Stimulated activated CD4-positive, alpha-beta T cell treated with anti-CD3 and anti-CD28 coated beads, TNF-alpha, amount 100 ng/mL, for 1 hour (primary cell): ENCODE measurements around the gene RASGEF1C.

Experiments used
- DNase-seq, 3 donors: peaks; one replicate each; pipeline ENCODE4 v3.0.0-alpha.2; 2020; ENCODE audit warnings: low read depth in 3 of 3, low spot score in 1 of 3

The RASGEF1C gene

DNA sequence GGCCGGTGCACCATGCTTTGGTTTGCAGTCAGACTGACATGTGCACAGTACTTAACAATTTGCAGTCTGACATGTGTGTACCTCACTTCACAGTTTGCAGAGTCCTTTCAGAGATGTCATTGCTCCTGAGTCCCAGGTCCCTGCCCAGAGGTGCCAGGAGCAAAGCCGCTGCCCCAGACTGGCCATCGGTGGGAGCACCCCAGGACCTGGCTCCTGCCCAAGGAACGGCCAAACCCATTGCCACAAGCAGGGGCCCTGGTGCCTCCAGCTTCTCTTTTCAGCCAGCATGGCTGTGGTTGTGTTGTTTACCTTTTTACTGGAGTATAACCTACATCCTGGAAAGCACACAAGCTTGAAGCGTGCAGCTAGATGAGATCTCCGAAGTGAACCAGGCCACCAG, 28.6 kb downstream of the RASGEF1C start:
- DNase-seq: no peak

DNA sequence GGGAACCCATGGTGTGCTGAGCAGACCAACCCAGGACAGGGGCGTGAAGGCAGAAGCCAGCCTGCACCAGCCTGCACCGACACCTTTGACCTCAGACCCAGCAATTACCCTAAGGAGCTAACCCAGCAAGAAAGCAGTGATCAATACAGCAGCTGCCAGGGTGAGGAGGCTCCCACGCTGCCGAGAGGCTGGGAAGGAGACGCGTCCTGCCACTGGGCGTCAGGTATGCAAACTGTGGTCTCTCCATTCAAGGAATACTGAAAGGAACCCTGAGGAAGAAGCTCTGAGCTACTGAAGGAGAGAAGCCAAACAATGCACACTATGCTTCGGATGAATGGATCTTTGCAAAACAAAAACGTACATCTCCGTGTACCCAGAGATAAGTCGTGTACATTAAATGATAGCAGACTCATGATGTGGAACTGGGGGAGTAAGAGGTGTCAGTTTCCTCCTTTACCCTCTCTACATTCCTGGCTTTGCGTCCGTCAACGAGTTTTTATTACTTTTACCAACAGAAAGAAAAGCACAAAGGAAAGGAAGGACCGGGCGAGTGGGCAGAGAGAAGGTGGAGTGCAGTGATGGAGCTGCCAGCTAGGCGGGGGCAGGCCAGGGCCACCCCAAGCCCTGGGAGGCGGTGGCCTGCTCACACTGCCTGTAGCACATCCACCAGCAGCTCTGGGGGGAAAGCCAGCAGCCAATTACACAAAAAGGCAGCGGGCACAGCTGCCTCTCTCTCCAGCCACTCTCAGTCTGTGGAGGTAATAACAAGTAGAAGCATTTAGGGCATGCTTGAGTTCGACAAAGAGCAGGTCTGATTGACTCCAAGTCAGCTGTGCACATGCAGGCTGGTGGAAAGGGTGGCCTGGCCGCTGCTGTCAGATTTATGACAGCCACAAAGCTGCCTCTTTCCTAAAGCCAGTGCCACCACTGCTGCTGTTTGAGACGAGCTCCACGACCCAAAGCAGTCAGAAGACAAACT, 29.3 kb downstream of the RASGEF1C start:
- DNase-seq: no peak

DNA sequence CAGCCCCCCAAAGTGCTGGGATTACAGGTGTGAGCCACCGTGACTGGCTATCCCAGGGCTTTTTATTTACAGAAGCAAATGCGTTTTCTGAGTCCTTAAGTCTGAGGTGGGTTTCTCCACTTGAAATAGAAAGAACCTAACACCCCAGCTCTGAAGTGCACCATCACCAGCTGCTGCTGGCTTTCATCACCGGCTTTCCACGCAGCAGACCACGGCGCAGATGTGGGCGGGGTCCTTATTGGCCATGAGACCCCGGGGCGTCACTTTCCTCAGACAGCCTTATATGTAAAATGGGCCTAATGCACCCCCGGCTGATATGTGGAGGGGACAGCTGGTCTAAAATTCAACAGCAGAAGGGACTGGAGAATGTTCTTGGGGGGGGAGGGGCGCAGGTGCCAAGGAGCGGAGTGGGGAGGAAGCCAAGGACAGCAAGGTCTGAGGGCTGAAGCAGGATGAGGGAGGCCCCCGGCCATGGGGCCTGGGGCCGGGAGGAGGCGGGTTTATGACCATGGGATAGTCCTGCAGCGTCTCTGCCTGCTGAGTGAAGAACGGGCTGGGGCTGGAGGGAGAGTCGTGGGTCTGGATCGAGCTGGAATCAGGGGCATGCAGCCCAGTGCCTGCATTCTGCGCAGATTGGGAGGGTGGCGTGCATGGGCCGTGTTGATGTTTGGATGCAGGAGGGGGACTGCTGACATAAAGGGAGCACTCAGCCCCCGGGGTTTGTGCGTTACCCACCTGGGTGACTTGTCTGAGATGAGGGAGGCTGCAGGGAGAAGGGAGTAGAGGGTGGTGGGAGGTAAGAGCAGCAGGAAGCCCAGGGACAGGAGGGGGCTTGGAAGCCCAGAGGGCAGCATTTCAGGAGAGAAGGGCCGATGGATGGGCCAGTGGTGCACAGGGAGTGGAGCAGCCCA, 30.2 kb downstream of the RASGEF1C start:
- no peak for DNase-seq

DNA sequence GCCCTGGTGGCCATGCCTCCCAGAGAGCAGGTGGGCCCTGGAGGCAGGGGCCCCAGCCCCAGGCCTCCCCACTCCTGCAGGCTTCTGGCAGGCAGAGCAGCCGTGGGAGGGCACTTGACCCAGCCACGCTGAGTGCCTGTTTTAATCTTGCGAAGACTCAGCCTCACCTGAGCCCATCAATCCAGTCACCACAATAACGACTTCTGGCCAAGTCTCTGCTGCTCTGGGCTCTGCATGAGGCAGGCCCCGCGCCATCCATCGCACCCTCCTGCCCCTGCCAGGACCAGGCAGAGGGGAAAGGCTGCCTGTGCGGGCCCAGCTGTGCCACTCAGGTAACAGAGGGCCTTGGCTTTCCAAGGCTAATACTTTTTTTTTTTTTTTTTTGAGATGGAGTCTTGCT, 32.8 kb downstream of the RASGEF1C start:
- no peak for DNase-seq

DNA sequence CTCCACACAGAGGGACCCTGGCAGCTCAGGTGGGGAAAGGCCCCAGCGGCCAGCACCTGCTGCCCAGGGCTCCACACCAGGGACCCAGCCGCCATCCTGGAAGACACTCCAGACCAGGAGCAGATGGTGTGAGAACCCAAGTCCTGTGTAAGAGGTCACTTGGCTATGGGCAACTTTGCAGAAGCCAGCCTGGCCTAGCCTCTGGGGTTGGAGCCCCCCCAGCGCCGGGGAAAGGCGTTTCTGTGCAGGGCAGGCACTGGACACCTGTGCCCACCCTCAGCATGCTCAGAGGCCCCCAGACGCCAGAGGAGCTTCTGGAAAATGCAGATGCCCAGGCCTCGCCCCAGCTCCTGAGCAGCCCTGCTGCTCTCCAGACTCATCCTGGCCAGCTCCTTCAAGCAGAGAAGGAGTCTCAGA, 34.0 kb downstream of the RASGEF1C start:
- DNase-seq: no peak

DNA sequence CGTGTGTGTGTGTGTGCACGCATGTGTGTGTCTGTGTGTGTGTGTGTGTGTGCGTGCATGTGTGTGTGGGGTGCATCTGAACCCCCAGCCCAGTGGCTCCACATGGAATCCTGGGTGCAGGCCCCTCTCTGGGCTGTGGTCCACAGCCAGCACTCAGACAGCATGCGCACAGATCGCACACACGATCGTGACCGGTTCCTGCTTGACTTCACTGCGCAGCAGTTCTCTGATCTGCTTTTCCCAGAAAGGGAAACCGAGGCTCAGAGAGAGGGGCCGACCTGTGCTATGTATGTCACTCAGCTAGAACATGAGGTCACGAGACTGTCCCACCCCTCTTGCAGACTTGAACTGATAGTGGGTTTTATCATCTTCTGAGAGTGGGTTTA, 34.4 kb downstream of the RASGEF1C start:
- no peak for DNase-seq

DNA sequence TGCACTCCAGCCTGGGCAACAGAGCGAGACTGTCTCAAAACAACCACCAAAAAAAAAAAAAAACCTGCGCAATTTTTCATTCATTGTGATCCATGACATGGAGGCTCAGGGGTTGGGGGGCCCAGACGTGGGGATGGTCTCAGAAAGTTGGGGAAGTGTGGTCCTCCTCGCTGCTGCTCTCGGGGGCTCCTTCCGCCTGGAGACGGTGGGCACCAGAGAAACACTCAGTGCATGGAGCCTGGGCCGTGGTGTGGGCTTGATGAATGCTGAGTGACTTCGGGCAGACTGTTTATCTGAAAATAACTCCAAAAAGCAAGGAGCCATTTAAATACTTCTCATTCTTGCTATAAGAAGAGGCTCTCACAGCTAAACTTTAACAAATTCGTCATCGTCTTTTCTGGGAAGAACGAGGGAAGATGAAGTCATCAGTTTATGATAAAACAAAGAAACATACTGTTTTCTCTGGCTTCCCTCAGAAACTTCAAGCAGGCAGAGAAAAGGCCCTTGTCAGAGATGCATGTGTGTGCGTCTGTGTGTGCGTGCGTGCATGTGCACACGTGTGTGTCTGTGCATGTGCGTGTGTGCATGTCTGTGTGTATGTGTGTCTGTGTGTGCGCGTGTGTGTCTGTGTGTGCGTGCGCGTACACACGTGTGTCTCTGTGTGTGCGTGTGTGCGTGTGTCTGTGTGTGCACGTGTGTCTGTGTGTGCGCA, 35.0 kb downstream of the RASGEF1C start:
- DNase-seq: no peak

DNA sequence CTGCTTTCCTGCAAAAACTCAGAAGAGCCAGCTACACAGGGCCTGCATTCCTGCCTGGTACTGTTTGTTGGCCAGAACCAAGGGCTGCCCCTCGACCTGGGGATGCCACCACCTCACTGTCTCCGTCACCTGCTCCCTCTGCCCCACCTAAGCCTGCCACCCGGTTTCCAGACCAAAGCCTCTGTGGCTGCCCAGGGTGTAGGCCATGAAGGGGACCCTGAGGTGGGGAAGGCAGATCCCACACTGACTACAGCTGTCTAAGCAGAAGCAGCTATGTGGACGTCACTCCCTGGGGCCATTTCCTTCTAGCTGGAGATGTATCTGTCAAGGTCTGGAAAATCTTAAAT, 35.8 kb downstream of the RASGEF1C start:
- DNase-seq: no peak

DNA sequence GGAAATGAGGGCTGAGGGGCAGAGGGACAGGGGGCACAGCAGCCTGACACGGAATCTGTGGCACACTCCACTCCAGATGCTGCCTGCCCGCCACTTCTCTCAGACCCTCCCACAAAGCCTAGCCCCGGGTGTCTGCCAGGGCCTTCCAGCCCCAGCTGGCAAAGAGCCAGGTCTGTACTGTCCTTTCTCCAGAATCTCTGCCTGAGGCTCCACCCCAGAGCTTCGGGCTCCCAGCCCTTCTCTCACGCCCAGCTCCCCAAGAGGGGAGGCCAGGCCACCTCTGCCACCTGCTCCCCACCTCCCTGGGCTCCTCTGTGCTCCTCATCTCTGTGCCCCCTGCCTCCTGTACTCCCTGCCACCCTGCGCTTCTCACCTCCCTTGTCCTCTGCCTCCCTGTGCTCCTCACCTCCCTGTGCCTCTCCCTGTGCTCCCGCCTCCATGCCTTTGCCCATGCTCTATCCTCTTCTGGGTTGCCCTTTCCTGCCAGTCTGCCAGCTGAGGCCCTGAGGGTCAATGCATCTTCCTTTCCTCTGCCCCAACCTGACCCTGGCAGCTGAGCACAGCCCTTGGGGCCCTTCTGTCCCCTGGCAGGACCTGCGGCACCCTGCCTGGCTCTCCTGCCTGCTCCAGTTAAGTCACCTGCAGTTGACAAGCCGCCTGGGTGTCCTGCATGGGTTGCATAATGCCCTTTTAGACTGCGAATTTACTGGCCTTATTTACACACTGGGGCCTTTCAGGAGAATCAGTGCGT, 36.4 kb downstream of the RASGEF1C start:
- no peak for DNase-seq

DNA sequence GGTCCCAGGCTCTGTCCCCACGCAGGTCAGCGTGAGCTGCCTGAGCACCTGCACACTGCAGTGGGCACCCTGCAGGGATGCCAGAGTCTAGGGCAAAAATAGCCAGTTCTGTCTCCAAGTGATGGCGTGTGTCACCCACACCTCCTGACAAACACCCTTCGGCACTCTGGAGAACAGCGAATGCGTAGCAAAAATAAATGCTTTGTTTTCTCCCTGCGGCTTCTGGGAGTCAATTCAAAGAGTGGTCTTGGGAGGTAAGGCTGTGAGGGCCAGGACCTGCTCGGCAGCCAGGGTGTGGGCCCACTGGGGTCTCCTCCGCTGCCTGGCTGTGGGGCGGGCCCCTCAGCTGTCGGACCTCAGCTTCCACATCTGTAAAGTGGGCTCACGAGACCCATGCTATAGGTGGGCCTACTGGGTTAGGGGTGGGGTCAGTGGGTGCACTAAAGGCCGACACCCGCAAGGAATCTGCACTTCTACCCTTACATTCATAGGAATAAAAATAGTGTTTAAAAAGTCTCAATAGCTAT, 37.4 kb downstream of the RASGEF1C start:
- no peak for DNase-seq

DNA sequence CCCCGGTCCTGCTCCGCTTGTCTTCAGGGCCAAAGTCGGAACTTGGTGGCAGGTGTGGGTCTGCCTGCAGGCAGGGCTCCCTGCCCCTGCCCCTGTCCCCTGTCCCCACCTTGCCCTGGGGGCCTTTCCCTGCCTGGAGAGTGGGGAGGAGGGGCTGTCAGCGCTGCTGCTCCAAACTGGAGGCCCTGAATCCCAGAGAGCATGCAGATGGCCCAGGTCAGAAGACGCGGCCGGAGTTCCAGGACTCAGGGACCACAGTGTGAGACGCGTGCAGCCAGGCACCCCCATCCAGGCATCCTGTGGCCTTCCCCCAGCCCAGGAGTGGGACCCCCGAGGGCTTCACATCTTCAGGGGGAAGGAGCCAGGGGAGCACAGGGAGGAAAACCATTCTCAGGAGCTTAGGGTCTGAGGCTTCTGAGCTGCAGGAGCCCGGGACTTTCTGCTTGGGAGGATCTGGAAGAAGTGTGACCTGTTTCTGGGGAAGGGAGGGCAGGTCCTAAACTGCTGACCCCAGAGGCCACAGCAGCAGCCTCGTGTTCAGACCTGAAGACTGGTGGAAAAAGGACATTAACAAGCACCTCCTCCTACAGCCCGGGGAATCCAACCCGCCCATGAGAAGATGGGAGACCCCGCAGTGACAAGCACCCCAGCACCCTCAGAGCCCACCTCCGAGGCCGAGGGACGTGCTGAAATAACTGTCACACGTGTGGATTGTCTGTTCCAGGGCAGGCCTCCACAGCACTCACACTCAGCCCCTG, 38.0 kb downstream of the RASGEF1C start:
- DNase-seq: no peak

DNA sequence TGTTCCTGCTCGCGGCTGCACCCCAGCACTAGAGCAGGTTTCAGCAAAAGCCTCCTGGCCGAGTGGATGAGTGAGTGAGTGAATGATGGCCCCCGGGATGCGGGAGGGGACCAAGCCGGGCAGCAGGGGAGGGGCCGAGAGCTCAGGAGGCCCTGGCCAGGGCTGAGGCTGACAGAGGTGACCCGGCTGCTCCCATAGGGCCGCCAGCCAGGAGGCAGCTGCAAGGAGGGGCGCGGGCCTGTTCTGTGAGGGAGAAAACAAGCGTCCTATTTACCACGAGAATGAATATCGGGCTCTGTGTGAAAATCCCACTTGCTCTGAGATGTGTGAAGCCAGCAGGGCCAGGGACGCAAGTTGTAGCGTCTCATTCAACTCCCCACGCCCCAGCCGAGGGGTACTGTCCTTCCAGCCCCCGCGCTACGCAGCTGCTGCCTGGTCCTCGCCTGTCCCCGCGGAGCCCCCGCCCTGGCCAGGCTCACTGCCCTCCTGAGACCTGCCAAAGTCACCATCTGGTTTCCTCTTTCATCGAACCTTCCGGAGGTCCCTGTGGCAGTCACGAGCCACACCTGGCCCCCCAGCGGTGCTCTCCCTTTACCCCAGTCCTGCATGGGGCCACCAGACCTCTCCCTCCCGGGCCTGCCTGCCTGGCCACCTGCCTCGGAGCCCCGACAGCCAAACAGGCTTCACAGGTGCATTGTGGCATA, 38.8 kb downstream of the RASGEF1C start:
- DNase-seq: no peak

DNA sequence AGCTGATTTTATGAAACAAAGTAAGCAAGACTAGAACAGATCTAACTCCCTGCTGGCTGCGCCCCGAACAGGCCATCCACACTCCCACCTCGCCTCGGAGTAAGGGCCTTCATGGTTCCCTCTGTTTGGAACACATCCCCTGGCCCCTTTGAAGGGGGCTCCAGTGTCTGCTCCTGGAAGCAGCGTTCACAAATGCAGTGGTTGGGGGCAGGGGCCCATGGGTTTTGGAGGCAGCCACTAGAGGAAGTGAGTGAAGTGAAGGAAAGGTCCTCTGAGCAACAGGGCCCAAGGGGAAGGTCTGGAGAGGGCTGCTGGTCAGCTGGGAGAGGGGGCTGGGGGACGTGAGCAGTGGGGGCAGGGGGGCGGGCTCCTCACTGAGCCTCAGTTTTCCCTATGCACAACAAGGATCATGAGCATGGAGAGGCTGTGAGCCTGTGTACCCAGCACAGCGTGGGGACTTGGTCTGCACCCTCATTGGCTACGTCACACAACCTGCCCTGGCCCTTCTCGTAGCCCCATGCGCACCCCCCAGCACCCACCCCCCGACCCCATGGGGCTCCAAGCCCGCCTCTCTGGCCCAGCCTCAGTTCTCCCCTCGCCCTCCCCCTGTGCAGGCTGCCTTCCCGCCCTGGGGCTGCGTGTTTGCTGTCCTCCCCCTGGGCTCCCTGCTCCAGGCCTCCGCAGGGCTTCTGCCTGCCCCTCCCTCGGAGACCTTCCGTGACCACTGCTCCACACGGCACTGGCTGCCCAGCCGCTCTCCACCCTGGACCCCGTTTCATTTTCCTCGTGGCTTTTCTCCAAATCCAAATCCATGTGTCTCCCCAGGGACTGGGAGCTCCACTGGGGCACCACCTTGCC, 39.5 kb downstream of the RASGEF1C start:
- no peak for DNase-seq

DNA sequence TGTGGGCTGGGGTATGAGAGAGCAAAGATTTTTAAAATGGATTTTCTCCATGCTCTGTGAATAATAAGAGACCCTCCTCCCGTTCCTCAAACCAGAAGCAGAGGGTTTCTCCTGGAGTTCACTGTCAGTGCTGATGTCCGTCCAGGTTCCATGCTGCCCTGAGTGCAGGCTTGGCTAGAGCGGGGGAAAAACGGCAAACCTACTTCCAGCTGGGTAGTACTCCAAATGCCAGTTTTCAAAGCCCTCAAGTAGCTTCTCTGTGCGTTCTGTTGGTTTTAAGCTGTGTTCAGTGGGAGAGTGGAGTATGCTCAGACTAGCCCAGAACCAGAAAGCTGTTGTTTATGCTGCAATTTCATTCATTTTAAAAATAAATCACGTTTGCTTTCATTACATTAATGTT, 40.3 kb downstream of the RASGEF1C start:
- DNase-seq: no peak

DNA sequence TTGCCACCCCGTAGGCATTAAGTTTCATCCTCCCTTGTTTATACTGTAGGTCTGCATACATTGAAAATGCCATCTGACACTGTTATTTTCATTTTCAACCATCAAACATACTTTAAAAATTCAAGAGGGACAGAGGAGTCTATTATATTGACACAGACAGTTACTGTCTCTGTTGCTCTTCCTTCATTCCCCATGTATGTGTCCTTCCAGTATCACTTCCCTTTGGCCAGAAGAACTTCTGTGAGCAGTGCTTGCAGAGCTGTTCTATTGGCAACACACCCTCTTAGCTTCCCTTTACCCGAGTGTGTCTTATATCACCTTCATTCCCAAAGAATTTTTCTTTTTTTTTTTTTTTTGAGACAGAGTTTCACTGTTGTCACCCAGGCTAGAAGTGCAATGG, 42.8 kb downstream of the RASGEF1C start:
- no peak for DNase-seq

DNA sequence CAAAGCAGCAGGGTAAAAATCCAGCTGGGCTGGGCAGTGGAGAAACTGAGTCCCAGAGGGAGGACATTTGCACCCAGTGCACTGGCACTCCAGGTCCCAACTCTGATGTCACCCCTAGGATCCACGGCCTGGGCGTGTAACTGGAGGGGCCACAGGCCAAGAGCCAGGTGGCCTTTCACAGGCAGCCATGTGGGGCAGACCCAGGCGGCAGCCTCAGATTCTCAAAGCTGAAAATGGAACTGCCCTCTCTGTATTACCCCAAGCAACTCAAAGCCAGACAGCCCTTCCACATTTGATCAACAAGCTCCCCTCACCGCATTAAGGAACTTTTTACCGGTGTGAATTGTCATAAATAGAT, 46.7 kb downstream of the RASGEF1C start:
- no peak for DNase-seq

DNA sequence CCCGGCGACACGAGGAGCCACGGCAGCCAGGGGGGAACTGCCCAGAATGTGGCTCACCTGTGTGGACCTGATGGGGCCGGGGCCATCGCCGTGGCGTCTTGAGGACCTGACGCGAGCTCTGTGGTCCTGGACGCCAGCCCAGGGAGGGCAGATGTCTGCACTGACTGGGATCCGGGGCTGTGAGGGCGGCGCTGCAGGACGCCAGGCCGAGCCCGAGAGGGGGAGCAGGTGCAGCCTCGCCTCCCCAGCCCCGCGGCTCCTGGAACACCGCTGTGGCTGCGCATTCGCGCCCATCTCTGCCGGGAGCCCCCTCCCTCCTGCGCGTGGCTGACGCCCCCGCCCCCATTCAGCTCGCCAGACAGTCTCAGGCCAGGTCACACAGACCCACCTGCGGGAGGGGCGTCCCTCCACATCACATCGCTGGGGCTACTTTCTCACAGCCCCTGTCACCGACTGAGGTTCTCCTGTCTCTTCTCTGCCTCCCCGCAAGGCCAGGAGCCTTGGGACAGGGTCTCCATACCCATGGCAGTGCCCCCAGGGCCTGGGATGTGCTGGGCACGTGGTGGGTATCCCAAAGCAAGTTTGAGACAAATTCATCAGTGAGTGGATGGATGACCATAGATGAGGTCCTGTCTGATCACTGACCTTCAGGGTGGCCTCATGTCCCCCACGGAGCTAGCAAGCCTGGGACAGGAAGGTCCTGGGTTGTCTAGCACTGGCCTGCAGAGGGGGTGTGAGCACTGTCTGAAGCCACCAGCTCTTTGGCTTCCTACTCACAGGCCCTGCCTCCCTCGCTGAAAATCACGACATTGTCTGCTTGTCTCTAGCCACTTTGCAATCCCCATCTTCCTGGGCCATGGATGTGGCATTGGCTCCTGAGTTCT, 47.3 kb downstream of the RASGEF1C start:
- DNase-seq: no peak
